SU-DHL-6 (cell line): Measurements from ENCODE around the gene ADPRHL1.

ENCODE experiments used
- EZH2phosphoT487 ChIP-seq: fragments of 200-600 bp; sonication (generic), shearing (Covaris generic); conservative IDR thresholded peaks from 2 replicates; pipeline ENCODE4 v1.6.1; 2018; ENCODE audit warnings: mild to moderate bottlenecking, antibody characterized with exemption, low read length, moderate library complexity, mixed read lengths
- TF ChIP-seq, protein P1 (sequence below): fragments of 200-600 bp; sonication (generic); IDR thresholded peaks from one replicate; pipeline ENCODE4 v1.5.1; 2017; ENCODE audit warnings: antibody characterized with exemption, mild to moderate bottlenecking, low read length, moderate library complexity; ENCODE audit not compliant: insufficient read depth, poor library complexity, severe bottlenecking

DNA sequence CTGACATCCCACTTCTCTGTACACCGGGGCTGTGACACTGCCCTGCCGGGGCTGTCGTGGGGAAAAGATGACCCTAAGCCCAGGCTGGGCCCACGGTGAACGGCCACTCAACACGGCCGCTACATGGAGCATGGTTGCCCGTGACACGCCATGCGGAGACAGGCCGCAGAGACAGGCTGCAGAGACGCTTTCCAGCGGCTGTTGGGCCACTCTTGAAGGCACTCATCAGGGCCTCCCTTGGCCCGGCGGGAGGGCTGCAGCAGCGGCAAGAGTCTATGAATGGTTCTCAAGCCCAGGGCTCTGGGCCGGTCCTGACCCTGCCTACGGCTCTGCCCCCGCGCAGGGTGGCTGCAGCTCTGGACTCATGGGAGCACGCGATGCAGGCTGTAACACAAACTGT lies 22.1 kb downstream of the ADPRHL1 start:
- TF ChIP-seq, protein P1, sequence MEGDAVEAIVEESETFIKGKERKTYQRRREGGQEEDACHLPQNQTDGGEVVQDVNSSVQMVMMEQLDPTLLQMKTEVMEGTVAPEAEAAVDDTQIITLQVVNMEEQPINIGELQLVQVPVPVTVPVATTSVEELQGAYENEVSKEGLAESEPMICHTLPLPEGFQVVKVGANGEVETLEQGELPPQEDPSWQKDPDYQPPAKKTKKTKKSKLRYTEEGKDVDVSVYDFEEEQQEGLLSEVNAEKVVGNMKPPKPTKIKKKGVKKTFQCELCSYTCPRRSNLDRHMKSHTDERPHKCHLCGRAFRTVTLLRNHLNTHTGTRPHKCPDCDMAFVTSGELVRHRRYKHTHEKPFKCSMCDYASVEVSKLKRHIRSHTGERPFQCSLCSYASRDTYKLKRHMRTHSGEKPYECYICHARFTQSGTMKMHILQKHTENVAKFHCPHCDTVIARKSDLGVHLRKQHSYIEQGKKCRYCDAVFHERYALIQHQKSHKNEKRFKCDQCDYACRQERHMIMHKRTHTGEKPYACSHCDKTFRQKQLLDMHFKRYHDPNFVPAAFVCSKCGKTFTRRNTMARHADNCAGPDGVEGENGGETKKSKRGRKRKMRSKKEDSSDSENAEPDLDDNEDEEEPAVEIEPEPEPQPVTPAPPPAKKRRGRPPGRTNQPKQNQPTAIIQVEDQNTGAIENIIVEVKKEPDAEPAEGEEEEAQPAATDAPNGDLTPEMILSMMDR, result no peak
- no peak for TF ChIP-seq EZH2phosphoT487
